Activated B cell treated with CpG ODN at 0.5 μM for 24 hours (primary cell): ENCODE results near the gene IFT80. TPM values are rescaled to one million over a fixed set of nuclear protein-coding genes. Genes with fewer than 3 reads are reported as not detected.

Source experiments
- ATAC-seq: fragments of 200-7000 bp; cut with Tn5 transposase; one replicate; pipeline ENCODE4 v1.10.0; 2021; ENCODE audit warnings: low read depth, mild to moderate bottlenecking, moderate library complexity
- CTCF ChIA-PET: fragments of 350-600 bp; sonication (Branson Sonifier 250); formaldehyde crosslinking; loops from one replicate; lab custom pipeline; 2021; ENCODE audit warnings: antibody characterized with exemption; lab: Charles Lee
- POLR2A ChIA-PET: fragments of 350-600 bp; sonication (Branson Sonifier 250); formaldehyde crosslinking; loops from one replicate; lab custom pipeline; 2021; ENCODE audit warnings: antibody characterized with exemption; lab: Charles Lee
- DNase-seq: peaks from one replicate; pipeline ENCODE4 v3.0.0; 2022
- H3K27ac Mint-ChIP-seq: one replicate; pipeline ENCODE4 v1.8.0; 2020; ENCODE audit warnings: mixed read lengths
- H3K27me3 Mint-ChIP-seq: one replicate; pipeline ENCODE4 v1.8.0; 2021; ENCODE audit warnings: mixed read lengths
- H3K36me3 Mint-ChIP-seq: one replicate; pipeline ENCODE4 v1.8.0; 2021; ENCODE audit warnings: low read depth, mixed read lengths
- H3K4me1 Mint-ChIP-seq: one replicate; pipeline ENCODE4 v1.8.0; 2021; ENCODE audit warnings: mixed read lengths
- H3K4me3 Mint-ChIP-seq: one replicate; pipeline ENCODE4 v1.8.0; 2020; ENCODE audit warnings: mild to moderate bottlenecking, mixed read lengths
- H3K9me3 Mint-ChIP-seq: one replicate; pipeline ENCODE4 v1.8.0; 2020; ENCODE audit warnings: mixed read lengths
- CTCF ChIP-seq: fragments of 200-600 bp; IDR thresholded peaks from one replicate; pipeline ENCODE4 v1.8.0; 2022; ENCODE audit warnings: antibody characterized with exemption, mild to moderate bottlenecking
- intact Hi-C: fragments of 100-400 bp; cut with micrococcal nuclease; formaldehyde crosslinking; loops from one replicate; pipeline ENCODE4 v1.15.1; 2024
- total RNA-seq: library from RNA; stranded (reverse); gene quantifications from 2 replicates; pipeline ENCODE4 v1.2.3, GENCODE V29; 2022

The IFT80 gene
- total RNA-seq, 1 donor from 2014 or later, result 26.7 TPM

DNA sequence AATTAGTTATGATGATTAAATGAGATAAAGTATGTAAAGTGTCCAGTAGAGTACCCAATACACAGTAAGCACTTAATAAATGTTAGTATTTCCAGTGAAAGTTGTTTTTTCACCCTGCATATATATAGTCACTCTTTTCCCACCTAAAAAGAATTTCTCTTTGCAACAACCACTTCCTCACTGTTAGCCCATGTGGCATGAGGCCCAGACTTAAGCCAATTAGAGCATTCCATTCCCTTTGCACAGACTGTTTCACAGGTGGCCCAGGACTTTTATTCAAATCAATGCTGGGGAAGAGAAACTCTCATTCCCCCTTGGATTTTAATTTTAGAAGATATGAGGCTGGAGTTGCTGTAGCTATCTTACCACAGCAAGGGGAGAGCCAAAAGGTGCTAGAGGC is 3.7 kb downstream of the IFT80 start:
- DNase-seq (no peak), ATAC-seq (no peak)
- peaks cover 21% of the 10 kb centered on the region for H3K4me1 Mint-ChIP-seq
- H3K27me3 Mint-ChIP-seq, result no peaks in the 10 kb centered on the region
- intact Hi-C loops, result loop anchor here (5.0 kb wide), 1 partner anchor 827 kb away; the partner anchor contains the start of gene NMD3
- CTCF ChIA-PET, result interaction anchor here (0.6 to 0.7 kb wide), 2 partner anchors 174 to 597 kb away, joined by 3 to 4 read pairs; no protein-coding TSS in a partner anchor
- H3K36me3 Mint-ChIP-seq, result peaks cover 13% of the 10 kb centered on the region
- no peak overlapping the region for H3K27ac Mint-ChIP-seq
- H3K9me3 Mint-ChIP-seq, result no peaks in the 10 kb centered on the region
- H3K4me3 Mint-ChIP-seq, result no peak overlapping the region
- POLR2A ChIA-PET, result no interaction called here
- no peak for TF ChIP-seq CTCF

GRCh38 chr3:160394009-160394392 is 5.0 kb downstream of the IFT80 start:
- Mint-ChIP-seq H3K9me3 (no peaks in the 10 kb centered on the region), H3K4me3 (no peak overlapping the region), H3K4me1 (peaks cover 14% of the 10 kb centered on the region), H3K27ac (no peak overlapping the region), H3K36me3 (peaks cover 6% of the 10 kb centered on the region), H3K27me3 (no peaks in the 10 kb centered on the region)
- intact Hi-C loops, result no loop called here
- TF ChIP-seq CTCF, result no peak
- ChIA-PET CTCF (no interaction called here), POLR2A (no interaction called here)
- ATAC-seq (no peak), DNase-seq (no peak)

DNA sequence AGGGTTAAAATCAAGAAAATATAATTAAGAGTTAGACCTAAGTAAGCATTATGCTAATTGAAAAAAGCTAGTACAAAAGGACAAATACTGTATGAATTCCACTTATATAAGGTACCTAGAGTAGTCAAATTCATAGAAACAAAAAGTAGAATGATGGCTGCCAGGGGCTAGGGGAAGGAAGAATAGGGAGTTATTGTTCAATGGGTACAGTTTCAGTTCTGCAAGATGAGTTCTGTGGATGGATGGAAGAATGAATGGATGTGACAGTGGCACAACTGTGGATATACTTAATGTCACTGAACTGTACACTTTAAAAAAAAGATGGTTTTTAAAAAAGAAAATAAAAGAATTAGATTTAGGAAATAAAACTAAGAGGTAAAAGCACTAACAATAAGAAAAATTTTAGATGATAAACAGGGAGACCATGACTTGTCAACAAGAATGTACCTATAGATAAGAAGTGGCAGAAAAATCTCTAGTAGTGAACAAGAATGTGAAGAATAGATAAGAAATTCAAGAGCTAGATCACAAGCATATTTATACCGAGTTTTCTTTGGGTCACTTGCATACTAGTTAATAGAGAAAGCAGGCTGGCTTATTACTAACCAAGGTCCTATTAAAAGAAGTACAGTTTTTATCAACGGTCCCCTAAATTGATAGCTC is 5.5 kb downstream of the IFT80 start:
- Mint-ChIP-seq H3K27me3 (no peaks in the 10 kb centered on the region), H3K36me3 (peaks cover 2% of the 10 kb centered on the region), H3K9me3 (no peaks in the 10 kb centered on the region), H3K27ac (no peak overlapping the region), H3K4me1 (peaks cover 10% of the 10 kb centered on the region), H3K4me3 (no peak overlapping the region)
- ChIA-PET CTCF (no interaction called here), POLR2A (no interaction called here)
- intact Hi-C loops, result no loop called here
- no peak for DNase-seq
- no peak for ATAC-seq
- TF ChIP-seq CTCF, result no peak

GRCh38 chr3:160392798-160393197 is 6.2 kb downstream of the IFT80 start:
- no peak for ATAC-seq

More at GRCh38 chr3:160392798-160393197, 6.2 kb downstream of the IFT80 start:
- Mint-ChIP-seq H3K4me3 (no peak overlapping the region), H3K36me3 (no peaks in the 10 kb centered on the region), H3K27ac (no peak overlapping the region), H3K4me1 (peaks cover 5% of the 10 kb centered on the region), H3K27me3 (no peaks in the 10 kb centered on the region), H3K9me3 (no peaks in the 10 kb centered on the region)
- TF ChIP-seq CTCF, result no peak
- ChIA-PET POLR2A (no interaction called here), CTCF (interaction anchor here (1.0 kb wide), 1 partner anchor 22 kb away, joined by 3 read pairs; no protein-coding TSS in a partner anchor)
- no peak for DNase-seq
- intact Hi-C loops, result no loop called here
